Body of pancreas (tissue), 4 donors: Measurements from ENCODE around the gene CCDC127. TPM values are rescaled to one million over a fixed set of nuclear protein-coding genes. Genes with fewer than 3 reads are reported as not detected.
A peak's percentile ranks its signal among the peaks of the same experiment; 100 is the strongest.
"Not testable (repeated sequence)": the region's sequence is repeated elsewhere in the genome, so short reads cannot be mapped to it uniquely, and the experiment has no call there.

Experiments
- ATAC-seq: fragments of 150-250 bp; one replicate; pipeline ENCODE4 v1.9.1; 2016
- DNase-seq, 4 donors: peaks; one replicate each; pipeline ENCODE4 v3.0.0-alpha.2; 2019
- H3K27ac ChIP-seq, 4 donors: fragments of 200-600 bp; sonication (generic); 1 replicate in 3 of 4; 2 replicates in 1 of 4; pipeline versions ENCODE4 v1.5.1 to v1.6.1; 2016 to 2019; ENCODE audit warnings: mild to moderate bottlenecking in 1 of 4, mixed read lengths in 1 of 4, moderate library complexity in 1 of 4
- H3K27me3 ChIP-seq, 2 donors: fragments of 200-600 bp; sonication (generic); one replicate each; pipeline ENCODE4 v1.6.0; 2016; ENCODE audit warnings: mild to moderate bottlenecking in 1 of 2
- H3K36me3 ChIP-seq, 2 donors: fragments of 200-600 bp; sonication (generic); replicated peaks in 1 of 2; 2 replicates each; pipeline ENCODE4 v1.5.1; 2016; ENCODE audit warnings: low read depth in 2 of 2; ENCODE audit not compliant: insufficient read depth in 1 of 2
- H3K4me1 ChIP-seq: fragments of 200-600 bp; sonication (generic); one replicate; pipeline ENCODE4 v1.6.0; 2016
- H3K4me3 ChIP-seq, 2 donors: fragments of 200-600 bp; sonication (generic); 1 replicate in 1 of 2; 2 replicates in 1 of 2; pipeline ENCODE4 v1.5.1; 2016 to 2019
- H3K9me3 ChIP-seq, 3 donors: fragments of 200-600 bp; sonication (generic); 1 replicate in 2 of 3; 2 replicates in 1 of 3; pipeline ENCODE4 v1.5.1; 2016
- POLR2A ChIP-seq, 3 donors: fragments of 450-650 bp; IDR thresholded peaks; one replicate each; pipeline ENCODE4 v1.6.1; 2016; ENCODE audit warnings: antibody characterized with exemption in 3 of 3, mild to moderate bottlenecking in 2 of 3
- WGBS, 2 donors: methylation state at CpG; one replicate each; pipeline ENCODE4 v1.1.5; 2017; 5-methylcytosine and 5-hydroxymethylcytosine counted together
- intact Hi-C: fragments of 100-400 bp; cut with DNase I; formaldehyde crosslinking; loops from one replicate; pipeline ENCODE4 v1.15.1; 2023
- total RNA-seq, 2 donors: library from RNA; depleted of rRNA; stranded (reverse); fragments of >200 nt; gene quantifications; one replicate each; pipeline ENCODE4 v1.1.0, GENCODE V29; 2016
- TF ChIP-seq, protein P1 (sequence below), 7 experiments: fragments of 450-650 bp in 4 of 7; fragments of 200-600 bp in 3 of 7; sonication (generic) in 3 of 7; IDR thresholded peaks; one replicate each; pipeline ENCODE4 v1.5.1; 2016 to 2019; ENCODE audit warnings: antibody characterized with exemption in 7 of 7

The CCDC127 gene
- total RNA-seq, 2 donors from 2014 or later = 3.9 to 4.0 TPM

DNA sequence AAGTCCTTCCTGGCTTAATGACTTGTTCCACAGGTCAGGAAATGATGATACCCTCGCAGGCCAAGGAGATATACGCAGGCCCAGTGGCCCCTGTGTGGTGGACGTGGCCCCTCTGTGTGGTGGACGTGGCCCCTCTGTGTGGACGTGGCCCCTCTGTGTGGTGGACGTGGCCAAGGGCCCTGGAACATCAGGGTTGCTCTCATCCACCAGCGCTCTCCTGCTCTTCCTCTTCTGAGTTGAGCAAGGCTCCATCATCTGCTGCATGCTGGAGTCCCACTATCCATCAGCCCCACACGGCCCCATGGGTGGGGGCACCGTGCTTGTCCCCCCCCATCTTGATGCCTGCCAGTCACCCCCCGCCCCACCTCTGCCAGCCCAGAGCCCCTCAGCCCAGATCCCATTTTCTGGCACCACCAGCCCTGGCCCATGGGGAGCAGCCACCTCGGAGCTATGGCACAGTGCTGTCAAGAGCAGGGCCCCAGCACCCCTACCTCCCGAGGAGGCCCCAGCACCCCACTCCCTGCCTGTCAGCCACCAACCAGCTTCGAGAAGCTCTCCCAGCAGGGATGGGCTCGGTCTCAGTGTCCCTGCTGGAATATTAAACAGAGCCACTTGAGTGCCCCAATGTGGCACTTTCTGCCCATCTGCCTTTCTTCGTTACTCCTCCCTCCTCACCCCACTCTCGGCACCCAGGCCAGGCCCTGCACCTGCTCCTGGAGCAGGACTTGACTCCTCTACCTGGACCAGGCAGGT, 18.6 kb downstream of the CCDC127 start:
- Histone ChIP-seq H3K27me3 (no peaks in the 10 kb centered on the region), H3K4me1 (no peaks in the 10 kb centered on the region), H3K9me3 (no peaks in the 10 kb centered on the region), H3K4me3 (no peak overlapping the region), H3K27ac (no peak overlapping the region), H3K36me3 (peaks cover 0 to 8% of the 10 kb centered on the region in 2 donors)
- DNase-seq (peak in 1 of 4 donors; percentile 10), ATAC-seq (no peak)
- TF ChIP-seq POLR2A (IDR thresholded peaks at IDR 0.05) = no peak
- TF ChIP-seq, protein P1, sequence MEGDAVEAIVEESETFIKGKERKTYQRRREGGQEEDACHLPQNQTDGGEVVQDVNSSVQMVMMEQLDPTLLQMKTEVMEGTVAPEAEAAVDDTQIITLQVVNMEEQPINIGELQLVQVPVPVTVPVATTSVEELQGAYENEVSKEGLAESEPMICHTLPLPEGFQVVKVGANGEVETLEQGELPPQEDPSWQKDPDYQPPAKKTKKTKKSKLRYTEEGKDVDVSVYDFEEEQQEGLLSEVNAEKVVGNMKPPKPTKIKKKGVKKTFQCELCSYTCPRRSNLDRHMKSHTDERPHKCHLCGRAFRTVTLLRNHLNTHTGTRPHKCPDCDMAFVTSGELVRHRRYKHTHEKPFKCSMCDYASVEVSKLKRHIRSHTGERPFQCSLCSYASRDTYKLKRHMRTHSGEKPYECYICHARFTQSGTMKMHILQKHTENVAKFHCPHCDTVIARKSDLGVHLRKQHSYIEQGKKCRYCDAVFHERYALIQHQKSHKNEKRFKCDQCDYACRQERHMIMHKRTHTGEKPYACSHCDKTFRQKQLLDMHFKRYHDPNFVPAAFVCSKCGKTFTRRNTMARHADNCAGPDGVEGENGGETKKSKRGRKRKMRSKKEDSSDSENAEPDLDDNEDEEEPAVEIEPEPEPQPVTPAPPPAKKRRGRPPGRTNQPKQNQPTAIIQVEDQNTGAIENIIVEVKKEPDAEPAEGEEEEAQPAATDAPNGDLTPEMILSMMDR (IDR thresholded peaks at IDR 0.05) = no peak
- 94 to 99% methylated on average over 16 of the region's 16 CpGs for WGBS, 2 donors
- intact Hi-C loops = no loop called here

DNA sequence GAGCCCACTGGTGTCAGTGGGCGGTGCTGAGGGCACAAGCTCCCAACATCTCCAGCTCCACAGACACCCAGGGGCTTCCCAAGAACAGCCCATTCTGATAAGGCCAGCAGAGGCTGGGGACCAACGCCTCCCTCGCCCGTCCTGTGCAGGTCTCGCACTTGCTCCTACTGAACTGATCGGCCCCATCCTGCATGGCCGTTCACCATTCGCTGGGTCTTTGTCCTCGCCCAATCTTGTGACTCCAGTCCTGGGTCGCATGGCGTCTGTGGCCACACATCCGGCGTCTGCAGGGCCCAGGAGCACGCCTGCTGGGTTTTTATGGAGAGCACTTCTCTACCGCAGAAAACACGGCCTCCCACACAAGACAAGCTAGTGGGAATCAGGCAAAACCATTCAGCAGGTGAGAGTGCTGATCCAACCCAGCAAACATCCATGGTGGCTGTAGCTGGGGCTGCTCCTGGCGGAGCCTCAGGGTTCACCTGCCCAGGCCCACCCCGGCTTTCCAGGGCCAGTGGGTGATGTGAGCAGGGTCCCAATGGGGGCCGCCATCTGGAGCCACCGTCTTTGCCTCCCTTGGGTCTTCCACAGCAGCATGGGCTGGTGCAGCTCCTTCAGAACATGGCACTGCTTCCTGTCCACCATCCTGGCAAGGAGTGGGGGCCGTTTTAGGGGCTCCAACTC, 19.3 kb downstream of the CCDC127 start:
- intact Hi-C loops = no loop called here

DNA sequence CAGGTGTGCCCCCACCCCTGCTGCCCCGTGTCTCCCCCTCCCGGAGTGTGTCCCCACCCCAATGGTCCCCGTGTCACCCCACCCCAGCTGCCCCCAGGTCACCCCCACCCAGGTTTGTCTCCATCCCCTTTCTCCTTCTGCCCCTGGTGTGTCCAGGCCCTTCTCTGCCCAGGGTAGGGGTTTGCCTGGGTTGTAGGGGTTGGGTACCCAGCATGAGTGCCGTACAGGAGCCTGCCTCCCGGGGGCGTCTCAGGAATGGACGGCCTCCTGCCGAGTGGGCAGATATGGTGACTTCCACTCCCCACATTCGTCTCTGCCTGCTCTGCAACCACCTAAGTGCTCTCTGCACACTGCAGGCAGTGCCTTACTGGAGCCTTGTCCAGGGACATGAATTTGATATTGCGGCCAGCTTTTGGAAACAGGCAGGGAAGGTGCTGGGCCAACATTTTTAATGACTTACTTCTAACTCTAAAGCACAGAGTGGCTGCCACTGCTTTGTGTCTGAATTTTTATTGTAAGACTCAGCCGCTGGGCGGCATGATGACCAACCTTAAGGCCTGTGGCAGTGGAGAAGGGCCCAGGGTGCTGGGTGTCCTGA, 20.0 kb downstream of the CCDC127 start:
- no peak for ATAC-seq
- H3K9me3 ChIP-seq = no peaks in the 10 kb centered on the region
- no peak overlapping the region for H3K27ac ChIP-seq
- intact Hi-C loops = no loop called here
- no peak overlapping the region for H3K4me3 ChIP-seq
- no peaks in the 10 kb centered on the region for H3K27me3 ChIP-seq
- 77 to 84% methylated on average over 6 to 10 of the region's 12 CpGs for WGBS, 2 donors
- no peak for TF ChIP-seq POLR2A (IDR thresholded peaks at IDR 0.05)
- TF ChIP-seq, protein P1 (IDR thresholded peaks at IDR 0.05) = no peak
- no peaks in the 10 kb centered on the region for H3K4me1 ChIP-seq
- DNase-seq = no peak
- no peaks in the 10 kb centered on the region for H3K36me3 ChIP-seq

More for the DNA sequence above, 19.3 kb downstream of the CCDC127 start:
- TF ChIP-seq POLR2A (IDR thresholded peaks at IDR 0.05) = no peak
- TF ChIP-seq, protein P1 (IDR thresholded peaks at IDR 0.05) = no peak
- peaks cover 0 to 3% of the 10 kb centered on the region in 2 donors for H3K36me3 ChIP-seq
- H3K4me1 ChIP-seq = no peaks in the 10 kb centered on the region
- WGBS, 2 donors = 93 to 95% methylated on average over 18 to 20 of the region's 21 CpGs
- no peaks in the 10 kb centered on the region for H3K27me3 ChIP-seq
- H3K9me3 ChIP-seq = no peaks in the 10 kb centered on the region
- no peak overlapping the region for H3K27ac ChIP-seq
- H3K4me3 ChIP-seq = no peak overlapping the region
- DNase-seq (no peak), ATAC-seq (no peak)

DNA sequence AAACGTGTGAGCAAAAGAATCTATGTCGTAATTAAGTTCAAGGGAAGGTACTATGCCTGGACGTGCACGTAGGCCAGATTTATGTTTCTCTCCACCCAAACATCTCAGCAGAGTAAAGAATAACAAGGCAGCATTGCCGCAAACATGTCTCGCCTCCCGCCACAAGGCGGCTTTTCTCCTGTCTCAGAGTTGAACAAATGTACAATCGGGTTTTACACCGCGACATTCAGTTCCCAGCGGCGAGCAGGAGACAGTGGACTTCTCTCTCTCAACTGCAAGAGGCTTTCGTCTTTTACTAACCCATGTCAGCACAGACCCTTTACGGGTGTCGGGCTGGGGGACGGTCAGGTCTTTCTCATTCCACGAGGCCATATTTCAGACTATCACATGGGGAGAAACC, 20.9 kb downstream of the CCDC127 start:
- H3K27ac ChIP-seq, H3K4me1 ChIP-seq, H3K27me3 ChIP-seq, ATAC-seq, H3K36me3 ChIP-seq, H3K9me3 ChIP-seq, H3K4me3 ChIP-seq, intact Hi-C loops, DNase-seq: not testable (repeated sequence)
- 49 to 54% methylated on average over 18 of the region's 18 CpGs for WGBS, 2 donors

DNA sequence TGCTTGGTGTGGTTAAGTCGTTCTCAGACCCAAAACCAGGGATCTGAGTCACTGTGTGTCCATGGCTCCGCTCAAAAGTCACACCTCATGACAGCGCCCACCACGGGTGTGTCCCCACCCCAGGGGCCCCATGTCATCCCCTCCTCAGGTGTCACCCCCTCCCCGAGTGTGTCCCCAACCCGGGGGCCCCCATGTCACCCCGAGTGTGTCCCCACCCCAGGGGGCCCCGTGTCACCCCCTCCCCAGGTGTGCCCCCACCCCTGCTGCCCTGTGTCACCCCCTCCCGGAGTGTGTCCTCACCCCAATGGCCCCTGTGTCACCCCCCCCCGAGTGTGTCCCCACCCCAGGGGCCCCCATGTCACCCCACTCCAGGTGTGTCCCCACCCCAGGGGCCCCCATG, 21.6 kb downstream of the CCDC127 start:
- H3K27me3 ChIP-seq = no peaks in the 10 kb centered on the region
- ATAC-seq (no peak), DNase-seq (peak in 1 of 4 donors; percentile 8)
- 65 to 92% methylated on average over 3 to 8 of the region's 10 CpGs for WGBS, 2 donors
- H3K9me3 ChIP-seq = no peaks in the 10 kb centered on the region
- intact Hi-C loops = no loop called here
- H3K4me3 ChIP-seq = no peak overlapping the region
- no peak for TF ChIP-seq POLR2A (IDR thresholded peaks at IDR 0.05)
- TF ChIP-seq, protein P1 (IDR thresholded peaks at IDR 0.05) = no peak
- H3K27ac ChIP-seq = no peak overlapping the region
- H3K36me3 ChIP-seq = no peaks in the 10 kb centered on the region
- H3K4me1 ChIP-seq = peaks cover 7% of the 10 kb centered on the region
